Measurements from ENCODE around the gene GAB4. TPM values are rescaled to one million over a fixed set of nuclear protein-coding genes. Genes with fewer than 3 reads are reported as not detected.

GAB4 gene
- total and polyA plus RNA-seq, 2 experiments from 2014 or later: 1.5 to 1.7 TPM

DNA sequence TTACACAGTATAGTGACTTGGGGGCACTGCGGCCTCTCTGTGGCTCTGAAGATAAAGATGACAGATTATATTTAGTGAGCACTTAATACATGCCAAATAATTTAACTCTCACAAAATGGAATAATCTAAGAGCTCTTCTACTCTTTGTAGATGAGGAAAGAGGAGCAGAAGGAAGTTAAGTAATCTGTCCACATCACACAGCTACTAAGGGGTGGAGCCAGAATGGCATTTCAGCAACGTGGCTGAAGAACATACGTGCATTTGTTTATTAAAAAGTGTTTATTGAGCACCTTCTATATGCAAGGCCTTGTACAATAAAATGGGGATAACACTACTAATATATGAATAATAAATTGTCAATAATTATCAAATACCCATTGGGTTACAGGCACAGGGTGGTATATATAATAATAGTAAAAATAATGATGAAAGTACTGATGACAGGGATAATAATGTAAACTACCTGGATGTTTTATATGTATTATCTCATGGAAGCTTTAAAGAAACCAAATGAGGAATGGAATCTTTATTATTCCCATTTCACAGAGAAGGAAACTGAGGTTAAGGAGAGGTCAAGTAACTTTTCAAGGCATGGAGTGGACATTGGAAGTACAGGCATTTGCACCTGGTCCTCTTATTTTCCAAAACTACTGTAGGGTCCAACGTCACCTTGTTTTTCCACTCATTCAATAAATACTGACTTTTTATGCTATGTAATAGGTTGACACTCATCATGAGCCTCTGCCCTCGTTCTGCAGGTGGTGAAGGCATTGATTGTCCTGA lies 38.7 kb upstream of the GAB4 start:
- TF ChIP-seq, protein P1, sequence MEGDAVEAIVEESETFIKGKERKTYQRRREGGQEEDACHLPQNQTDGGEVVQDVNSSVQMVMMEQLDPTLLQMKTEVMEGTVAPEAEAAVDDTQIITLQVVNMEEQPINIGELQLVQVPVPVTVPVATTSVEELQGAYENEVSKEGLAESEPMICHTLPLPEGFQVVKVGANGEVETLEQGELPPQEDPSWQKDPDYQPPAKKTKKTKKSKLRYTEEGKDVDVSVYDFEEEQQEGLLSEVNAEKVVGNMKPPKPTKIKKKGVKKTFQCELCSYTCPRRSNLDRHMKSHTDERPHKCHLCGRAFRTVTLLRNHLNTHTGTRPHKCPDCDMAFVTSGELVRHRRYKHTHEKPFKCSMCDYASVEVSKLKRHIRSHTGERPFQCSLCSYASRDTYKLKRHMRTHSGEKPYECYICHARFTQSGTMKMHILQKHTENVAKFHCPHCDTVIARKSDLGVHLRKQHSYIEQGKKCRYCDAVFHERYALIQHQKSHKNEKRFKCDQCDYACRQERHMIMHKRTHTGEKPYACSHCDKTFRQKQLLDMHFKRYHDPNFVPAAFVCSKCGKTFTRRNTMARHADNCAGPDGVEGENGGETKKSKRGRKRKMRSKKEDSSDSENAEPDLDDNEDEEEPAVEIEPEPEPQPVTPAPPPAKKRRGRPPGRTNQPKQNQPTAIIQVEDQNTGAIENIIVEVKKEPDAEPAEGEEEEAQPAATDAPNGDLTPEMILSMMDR (conservative IDR thresholded peaks at IDR 0.05; ENCODE audit: low read depth in 2 of 2): no peak
- TF ChIP-seq ZNF114 (CRISPR knock-in tag; IDR thresholded peaks at IDR 0.05) (no peak), POLR2AphosphoS5 (IDR thresholded peaks at IDR 0.05; ENCODE audit: low read depth) (no peak), ZNF331 (CRISPR knock-in tag; IDR thresholded peaks at IDR 0.05; ENCODE audit: low read depth) (no peak)
- TF ChIP-seq, protein P2, sequence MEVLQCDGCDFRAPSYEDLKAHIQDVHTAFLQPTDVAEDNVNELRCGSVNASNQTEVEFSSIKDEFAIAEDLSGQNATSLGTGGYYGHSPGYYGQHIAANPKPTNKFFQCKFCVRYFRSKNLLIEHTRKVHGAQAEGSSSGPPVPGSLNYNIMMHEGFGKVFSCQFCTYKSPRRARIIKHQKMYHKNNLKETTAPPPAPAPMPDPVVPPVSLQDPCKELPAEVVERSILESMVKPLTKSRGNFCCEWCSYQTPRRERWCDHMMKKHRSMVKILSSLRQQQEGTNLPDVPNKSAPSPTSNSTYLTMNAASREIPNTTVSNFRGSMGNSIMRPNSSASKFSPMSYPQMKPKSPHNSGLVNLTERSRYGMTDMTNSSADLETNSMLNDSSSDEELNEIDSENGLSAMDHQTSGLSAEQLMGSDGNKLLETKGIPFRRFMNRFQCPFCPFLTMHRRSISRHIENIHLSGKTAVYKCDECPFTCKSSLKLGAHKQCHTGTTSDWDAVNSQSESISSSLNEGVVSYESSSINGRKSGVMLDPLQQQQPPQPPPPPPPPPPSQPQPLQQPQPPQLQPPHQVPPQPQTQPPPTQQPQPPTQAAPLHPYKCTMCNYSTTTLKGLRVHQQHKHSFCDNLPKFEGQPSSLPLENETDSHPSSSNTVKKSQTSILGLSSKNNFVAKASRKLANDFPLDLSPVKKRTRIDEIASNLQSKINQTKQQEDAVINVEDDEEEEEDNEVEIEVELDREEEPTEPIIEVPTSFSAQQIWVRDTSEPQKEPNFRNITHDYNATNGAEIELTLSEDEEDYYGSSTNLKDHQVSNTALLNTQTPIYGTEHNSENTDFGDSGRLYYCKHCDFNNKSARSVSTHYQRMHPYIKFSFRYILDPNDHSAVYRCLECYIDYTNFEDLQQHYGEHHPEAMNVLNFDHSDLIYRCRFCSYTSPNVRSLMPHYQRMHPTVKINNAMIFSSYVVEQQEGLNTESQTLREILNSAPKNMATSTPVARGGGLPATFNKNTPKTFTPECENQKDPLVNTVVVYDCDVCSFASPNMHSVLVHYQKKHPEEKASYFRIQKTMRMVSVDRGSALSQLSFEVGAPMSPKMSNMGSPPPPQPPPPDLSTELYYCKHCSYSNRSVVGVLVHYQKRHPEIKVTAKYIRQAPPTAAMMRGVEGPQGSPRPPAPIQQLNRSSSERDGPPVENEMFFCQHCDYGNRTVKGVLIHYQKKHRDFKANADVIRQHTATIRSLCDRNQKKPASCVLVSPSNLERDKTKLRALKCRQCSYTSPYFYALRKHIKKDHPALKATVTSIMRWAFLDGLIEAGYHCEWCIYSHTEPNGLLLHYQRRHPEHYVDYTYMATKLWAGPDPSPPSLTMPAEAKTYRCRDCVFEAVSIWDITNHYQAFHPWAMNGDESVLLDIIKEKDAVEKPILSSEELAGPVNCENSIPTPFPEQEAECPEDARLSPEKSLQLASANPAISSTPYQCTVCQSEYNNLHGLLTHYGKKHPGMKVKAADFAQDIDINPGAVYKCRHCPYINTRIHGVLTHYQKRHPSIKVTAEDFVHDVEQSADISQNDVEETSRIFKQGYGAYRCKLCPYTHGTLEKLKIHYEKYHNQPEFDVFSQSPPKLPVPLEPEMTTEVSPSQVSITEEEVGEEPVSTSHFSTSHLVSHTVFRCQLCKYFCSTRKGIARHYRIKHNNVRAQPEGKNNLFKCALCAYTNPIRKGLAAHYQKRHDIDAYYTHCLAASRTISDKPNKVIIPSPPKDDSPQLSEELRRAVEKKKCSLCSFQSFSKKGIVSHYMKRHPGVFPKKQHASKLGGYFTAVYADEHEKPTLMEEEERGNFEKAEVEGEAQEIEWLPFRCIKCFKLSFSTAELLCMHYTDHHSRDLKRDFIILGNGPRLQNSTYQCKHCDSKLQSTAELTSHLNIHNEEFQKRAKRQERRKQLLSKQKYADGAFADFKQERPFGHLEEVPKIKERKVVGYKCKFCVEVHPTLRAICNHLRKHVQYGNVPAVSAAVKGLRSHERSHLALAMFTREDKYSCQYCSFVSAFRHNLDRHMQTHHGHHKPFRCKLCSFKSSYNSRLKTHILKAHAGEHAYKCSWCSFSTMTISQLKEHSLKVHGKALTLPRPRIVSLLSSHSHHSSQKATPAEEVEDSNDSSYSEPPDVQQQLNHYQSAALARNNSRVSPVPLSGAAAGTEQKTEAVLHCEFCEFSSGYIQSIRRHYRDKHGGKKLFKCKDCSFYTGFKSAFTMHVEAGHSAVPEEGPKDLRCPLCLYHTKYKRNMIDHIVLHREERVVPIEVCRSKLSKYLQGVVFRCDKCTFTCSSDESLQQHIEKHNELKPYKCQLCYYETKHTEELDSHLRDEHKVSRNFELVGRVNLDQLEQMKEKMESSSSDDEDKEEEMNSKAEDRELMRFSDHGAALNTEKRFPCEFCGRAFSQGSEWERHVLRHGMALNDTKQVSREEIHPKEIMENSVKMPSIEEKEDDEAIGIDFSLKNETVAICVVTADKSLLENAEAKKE (CRISPR knock-in tag; IDR thresholded peaks at IDR 0.05): no peak
- Histone ChIP-seq H3K27me3 (ENCODE audit: insufficient read depth) (no peaks in the 10 kb centered on the region), H3K4me3 (no peak overlapping the region), H3K4me1 (ENCODE audit: insufficient read depth) (no peaks in the 10 kb centered on the region), H3K79me2 (replicated peaks; ENCODE audit: insufficient read depth) (no peaks in the 10 kb centered on the region), H3K9me2 (ENCODE audit: insufficient read depth) (no peaks in the 10 kb centered on the region), H4K20me1 (replicated peaks; ENCODE audit: insufficient read depth) (no peaks in the 10 kb centered on the region), H3F3A (replicated peaks; ENCODE audit: low read depth) (no peaks in the 10 kb centered on the region), H2AFZ (no peak overlapping the region), H3K4me2 (no peak overlapping the region), H3K36me3 (ENCODE audit: insufficient read depth) (no peaks in the 10 kb centered on the region), H3K27ac (ENCODE audit: low read depth) (no peak overlapping the region)
- Mint-ChIP-seq H3K4me1 (no peaks in the 10 kb centered on the region), H3K27me3 (ENCODE audit: insufficient read depth, low read depth, poor library complexity) (peaks cover 6% of the 10 kb centered on the region), H3K36me3 (ENCODE audit: low read depth) (peaks cover 3% of the 10 kb centered on the region; the same call in 2 of the 3 replicates), H3K4me3 (no peak overlapping the region), H3K27ac (no peak overlapping the region), H3K9me3 (peaks cover 38% of the 10 kb centered on the region)
- DNase-seq (ENCODE audit: low spot score) (no peak), ATAC-seq (no peak)
